ENCODE results near the gene IKZF1.

GRCh38 chr7:50310361-50310760 lies 5.8 kb downstream of the IKZF1 start:
- TF ChIP-seq EZH2 (IDR thresholded peaks at IDR 0.05; ENCODE audit: low read length, missing control alignments) (no peak), CTCF (conservative IDR thresholded peaks at IDR 0.05 in 1 of 2, IDR thresholded peaks at IDR 0.05 in 1 of 2; ENCODE audit: low read depth in 1 of 2, low read length in 2 of 2) (no peak)
